T follicular helper cell (primary cell): ENCODE measurements around the gene SLC44A3.
A peak's percentile ranks its signal among the peaks of the same experiment; 100 is the strongest.

Experiments used
- DNase-seq: peaks from one replicate; pipeline ENCODE4 v3.0.0-alpha.2; 2020; ENCODE audit warnings: low read depth

Gene SLC44A3

DNA sequence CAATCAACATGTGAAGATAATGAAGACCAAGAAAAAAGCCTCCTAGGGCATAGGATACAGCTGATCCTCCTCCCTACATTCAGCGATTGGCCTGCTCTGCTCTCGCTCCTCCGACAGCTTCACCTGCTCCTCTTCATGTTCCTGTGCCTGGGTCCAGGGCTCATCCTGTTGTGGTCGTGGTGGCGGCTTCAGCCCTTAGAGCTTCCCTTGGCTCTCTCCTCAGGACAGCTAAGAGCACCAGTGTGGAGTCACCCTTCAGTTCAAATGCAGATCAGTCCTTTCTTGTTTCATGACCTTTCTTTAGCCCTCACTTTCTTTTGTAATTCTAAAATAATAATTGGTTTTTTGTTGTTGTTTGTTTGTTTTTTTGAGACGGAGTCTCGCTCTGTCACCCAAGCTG is 88.0 kb downstream of the SLC44A3 start:
- DNase-seq: no peak

DNA sequence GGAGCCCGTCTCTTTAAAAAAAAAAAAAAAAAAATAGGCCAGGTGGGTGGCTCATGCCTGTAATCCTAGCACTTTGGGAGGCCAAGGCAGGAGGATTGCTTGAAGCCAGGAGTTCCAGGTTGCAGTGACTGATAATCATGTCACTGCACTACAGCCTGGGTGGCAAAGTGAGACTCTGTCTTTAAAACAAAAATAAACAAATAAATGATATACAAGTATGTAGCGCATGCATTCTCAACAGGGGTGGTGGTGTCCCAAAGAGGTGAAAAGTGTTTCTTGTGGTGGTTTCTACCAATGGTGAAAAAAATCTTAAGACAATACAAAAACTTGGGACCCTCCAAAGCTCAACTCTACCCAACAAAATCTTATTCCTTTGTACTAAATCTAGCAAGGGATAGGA is 88.8 kb downstream of the SLC44A3 start:
- DNase-seq: no peak

DNA sequence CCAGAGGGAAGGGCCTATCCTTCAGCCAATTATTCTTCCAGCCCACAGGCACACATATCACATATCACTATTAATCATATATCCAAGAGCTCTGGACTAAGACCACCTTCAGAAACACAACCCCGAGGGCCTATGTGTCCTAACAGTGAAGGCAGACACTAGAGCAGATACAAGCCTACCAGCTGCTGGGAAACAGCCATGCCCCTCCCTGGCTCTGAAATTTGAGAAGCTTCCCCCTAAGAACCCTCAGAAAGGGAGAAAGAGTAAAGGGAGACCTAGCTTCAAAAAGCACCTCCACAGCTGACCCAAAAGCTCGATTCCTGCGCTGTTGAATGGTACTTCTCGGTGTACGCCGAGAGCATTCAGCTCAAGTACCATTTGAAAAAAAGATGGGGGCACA is 89.3 kb downstream of the SLC44A3 start:
- no peak for DNase-seq

DNA sequence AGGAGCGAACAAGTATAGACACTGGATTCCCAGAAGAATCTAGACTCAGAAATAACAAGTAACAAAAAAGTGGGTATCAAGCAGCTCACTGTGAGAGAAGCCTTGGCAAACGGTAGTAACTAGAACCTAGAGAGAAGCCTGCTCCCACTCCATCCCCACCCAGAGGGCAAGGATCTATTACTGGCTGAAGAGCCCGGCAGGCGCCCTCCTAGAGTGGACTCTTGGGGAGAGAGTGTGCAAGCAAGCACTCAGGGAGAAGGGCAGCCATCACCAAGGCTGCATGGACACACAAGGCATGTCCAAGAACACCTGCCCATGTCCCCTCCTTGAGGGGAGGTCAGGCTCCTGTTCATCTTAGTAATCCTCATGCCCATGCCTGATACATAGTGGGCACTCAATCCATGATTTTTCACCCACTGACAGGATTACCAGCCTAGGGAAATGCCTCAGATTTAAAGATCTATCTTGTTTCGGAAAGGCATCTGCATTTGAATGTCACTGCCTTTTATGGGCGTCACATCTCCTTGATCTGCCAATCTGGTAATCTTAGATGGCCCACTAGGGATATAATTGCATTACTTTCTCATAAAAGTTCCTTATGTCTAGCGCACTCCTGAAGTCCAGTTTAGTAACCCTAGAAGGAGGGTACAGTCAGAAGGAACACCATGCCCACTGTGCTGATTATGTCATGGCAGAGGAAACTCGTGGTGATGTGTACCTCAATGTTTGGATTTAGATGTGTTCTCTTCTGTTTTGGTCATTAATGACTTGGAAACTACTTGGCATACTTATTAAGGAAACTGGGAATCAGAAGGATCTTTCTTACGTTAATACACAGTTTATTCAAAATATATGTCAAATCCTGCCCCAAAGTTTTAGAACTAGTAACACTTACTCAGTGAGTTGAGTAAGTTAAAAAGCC is 92.4 kb downstream of the SLC44A3 start:
- no peak for DNase-seq

DNA sequence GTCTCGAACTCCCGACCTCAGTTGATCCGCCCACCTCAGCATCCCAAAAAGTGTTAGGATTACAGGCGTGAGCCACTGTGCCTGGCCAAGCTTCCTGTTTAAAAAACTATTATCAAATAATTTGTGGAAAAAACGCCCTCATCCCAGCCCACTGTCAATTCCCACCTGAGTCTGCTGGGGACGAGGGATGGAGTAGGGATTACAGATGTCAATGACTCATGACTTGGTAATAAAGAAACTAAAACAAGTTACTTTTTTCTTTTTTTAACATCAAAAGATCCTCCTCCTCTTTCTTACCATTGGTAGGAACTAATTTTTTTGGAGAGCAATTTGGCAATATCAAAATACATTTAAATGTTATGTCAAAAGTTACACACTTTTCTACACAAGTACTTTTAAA is 97.1 kb downstream of the SLC44A3 start:
- DNase-seq: no peak

DNA sequence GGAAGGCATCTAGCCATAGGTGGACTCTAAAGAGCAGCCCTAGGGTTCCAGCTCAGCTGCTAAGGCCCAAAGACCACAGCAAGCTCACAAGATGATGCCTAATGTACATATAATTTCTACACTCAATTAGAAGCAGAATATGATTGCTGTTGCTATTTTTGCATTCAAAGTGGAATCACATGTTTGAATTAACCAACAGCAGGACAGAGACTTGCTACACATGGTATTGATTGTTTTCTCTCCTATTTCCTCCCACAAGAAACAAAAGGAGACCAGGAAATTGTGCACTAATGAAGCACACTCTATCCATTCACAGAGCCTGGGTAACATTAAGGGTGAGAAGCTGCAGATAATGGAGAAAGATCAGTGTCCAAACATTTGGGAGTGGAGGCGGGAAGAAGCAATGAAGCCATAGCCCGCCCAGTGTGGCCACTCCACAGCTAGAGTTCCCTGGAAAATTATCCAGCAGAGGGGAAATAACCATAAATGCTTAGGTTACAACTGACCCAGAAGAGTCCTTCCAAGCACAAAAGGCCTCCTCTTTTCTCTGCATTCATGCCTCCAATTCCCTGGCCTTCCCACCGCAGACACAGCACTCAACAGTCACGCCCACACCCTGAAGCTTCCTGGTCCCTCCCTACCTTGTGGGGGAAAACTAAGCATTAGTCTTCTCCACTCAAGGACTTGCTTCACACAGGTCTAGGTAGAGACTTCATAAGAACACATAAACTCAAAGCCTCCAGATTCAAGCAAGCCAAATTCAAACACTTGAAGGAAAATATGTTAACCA is 99.3 kb downstream of the SLC44A3 start:
- DNase-seq: no peak

DNA sequence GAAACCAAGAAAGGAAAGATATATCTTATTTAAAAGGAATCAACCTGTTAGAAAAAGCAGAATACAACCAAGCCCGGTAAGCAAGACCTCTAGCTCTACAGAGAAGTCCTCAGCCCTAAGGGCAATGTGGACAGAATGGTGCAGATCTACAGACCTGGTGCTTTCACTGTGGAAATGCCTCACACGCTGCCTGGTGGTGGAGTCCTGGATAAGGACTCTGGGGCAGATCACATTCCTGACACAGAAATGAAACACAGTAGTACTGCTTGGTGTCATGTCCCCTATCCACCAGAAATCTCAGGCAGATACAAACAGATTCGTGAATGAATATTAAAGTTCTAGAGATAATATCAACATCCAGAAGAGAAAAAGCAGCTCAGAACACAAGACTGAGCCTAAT is 99.9 kb downstream of the SLC44A3 start:
- DNase-seq: no peak

DNA sequence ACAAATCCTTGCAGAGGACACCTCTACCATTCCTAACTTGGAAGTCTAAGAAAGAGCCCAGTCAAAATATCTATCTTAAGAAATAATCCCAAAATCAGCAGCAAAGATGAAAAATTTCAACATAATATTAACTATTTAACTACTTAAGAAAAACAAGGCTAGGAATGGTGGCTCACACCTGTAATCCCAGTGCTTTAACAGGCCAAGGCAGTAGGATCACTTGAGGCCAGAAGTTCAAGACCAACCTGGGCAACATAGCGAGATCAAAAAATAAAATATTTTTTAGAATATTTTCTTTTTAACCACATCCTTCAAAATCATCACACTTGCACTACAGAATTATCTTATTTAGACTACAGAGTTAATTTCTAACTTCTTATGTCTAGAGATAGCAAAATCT is 101.8 kb downstream of the SLC44A3 start:
- DNase-seq: no peak

DNA sequence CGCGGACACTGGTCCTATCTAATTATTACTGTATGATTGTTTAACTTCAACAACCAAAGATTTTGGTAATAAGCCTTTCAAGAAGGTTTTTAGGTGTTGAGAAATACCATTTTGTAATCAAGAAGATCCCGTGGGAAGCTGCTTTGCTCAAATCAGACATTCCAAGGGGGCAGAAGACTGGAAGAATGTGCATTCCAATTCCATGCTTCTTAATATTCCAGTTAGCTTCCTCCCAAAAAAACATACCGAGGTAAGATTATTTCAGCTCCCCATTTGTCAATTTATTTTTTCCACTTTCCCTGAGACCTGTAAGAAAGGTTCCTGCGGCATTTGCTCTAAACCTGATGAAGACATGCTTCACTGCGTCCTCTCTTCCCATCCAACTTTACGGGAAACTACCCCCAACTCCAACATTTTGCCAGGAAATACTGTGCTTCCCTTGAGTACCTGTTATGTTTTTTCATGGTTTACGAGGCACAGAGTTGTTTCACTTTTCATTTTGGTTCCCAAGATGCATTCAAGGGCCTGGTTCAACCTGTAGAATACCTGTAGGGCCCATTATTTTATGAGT is 102.7 kb downstream of the SLC44A3 start:
- no peak for DNase-seq

DNA sequence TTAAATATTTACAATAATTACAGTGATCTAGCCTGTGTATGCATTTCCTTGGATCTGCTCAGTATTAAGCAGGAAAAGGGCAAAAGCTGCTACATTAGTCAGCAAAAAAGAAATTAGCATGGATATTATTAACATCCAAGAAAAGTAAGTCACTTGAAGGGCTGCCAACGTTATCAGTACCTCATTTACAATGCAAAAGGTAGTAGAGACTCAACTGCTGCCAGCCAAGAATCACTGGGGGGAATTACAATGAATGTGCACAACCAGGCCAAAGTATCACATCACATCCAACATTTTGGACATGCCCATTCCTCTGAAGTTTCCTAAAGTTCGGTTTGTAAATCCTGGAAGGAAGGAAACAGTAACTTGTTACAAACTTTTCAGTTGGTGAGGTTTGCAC is 104.8 kb downstream of the SLC44A3 start:
- no peak for DNase-seq

DNA sequence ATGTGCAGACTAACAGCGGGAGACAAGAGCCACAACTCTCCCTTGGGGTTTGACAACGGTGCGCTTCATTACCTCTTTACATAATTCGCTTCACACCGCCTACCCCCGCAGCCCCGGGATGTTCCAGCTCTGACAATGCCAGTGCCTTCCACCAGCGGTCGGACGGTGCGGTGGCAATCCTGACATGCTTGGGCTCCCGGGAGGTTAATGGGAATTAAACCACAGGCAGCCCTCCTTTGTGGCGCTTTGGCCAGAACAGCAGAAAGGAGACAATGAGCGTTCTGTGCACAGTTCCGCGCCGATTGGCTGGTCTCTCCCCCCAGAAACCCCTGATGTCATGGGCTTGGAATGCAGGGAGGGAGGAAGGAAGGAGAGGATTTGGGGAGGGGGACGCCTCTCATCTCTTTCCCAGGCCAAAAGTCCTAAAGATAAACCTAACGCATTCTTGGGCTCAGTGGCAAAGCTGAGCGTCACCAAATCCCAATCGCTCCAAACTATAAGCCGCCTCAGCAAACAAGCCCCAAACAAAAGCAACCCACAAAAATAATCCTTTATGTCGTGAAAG is 105.5 kb downstream of the SLC44A3 start:
- no peak for DNase-seq

DNA sequence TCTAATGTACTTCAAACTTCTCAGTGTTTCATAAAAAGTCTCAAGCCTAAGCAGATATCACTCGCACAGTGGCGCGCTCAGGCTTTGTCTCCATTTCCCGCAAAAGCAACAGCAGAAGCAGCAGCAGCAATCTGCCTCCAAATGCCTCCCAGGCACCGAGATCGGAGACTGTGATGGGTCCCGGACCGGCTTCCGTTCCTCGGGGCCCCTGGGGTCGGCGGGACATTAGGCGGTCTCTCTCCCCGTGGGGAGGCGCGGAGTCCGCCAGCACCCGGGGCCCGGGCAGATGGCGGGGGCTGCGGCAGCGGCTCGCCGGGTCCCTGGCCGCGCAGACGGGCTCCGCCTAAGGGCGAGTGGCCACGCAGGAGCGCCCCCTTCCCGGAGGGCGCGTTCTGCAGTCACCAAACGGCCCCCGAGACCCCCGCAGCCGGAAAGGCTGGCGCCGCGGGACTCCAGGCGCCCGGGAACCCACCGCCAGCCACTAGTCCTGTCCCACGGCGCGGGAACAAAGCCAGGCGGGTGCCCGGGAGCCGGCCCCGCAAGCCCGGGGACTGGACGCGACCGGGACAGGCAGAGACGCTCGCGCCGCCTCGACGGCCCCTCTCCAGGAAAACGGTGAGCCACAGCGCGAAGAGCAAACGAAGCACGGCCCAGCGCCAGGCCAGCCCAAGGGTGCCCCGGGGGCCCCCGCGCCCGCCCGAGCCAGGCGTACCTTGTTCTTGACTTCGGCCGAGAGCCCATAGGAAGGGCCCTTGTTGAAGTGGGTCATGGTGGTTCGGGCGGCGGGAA is 106.2 kb downstream of the SLC44A3 start:
- no peak for DNase-seq

DNA sequence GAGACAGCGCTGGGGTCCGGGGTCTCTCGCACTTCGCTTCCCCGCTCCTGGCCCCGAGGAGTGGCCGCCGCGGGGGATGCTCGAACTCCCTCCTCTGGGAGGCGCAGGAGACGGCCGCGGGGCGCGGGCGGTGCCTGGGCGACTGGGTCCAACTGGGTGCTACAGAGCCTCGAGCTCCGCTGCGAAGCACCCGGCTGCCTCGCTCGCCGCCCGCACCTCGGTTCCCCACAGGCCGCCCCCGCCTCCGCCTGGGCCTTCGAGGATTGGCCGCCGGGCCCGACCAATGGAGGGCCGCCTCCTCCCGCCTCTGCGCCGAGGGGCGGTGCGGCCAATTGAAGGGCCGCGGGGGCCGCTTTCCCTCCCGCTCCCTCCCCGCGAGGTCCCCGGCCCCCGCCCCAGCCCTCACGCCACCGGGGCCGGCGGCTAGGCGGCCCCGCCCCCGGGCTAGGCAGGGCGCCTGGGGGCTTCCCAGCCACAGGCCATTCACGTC is 106.8 kb downstream of the SLC44A3 start, which contains the start of gene CNN3:
Gene CNN3 (minus strand): TSS at position 196 of the 490 bp plus-strand sequence. CDS start 216 bp downstream, outside the sequence.
- DNase-seq: peak; percentile 22

DNA sequence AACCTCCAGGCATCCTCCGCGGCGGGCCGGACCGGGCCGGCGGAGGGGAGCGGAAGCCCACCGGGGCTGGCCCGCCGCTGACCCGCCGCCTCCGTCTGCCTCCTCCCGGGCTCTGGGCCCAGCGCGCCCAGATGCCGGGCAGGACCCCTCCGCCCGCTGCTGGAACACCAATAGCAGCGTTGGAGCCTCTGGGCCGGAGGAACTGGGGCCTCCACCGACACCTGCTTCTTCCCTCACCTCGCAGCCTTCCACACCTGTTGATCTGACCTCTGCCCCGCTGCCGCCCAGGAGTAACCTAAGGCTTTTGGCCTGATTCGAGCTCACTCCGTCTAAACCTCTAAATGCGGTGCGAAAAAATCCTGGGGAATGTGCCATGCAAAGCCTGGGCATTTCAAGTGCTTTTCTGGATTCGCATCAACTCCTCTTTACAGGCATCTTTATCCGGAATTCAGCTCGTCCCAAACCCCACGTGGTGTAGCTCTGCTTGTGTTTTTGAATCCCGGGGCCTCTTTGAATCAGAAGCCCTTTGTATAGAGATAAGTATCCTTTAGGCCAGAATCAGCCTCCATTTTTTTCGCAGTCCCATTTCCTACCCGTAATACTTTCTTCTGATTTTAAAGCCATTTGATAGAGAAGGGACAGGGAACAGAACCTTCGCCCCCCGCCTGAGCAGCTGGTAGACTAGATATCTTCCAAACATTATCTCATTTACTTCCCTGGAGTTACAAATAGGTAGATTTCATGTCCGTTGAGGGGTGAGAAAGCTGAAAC is 107.4 kb downstream of the SLC44A3 start:
- no peak for DNase-seq

DNA sequence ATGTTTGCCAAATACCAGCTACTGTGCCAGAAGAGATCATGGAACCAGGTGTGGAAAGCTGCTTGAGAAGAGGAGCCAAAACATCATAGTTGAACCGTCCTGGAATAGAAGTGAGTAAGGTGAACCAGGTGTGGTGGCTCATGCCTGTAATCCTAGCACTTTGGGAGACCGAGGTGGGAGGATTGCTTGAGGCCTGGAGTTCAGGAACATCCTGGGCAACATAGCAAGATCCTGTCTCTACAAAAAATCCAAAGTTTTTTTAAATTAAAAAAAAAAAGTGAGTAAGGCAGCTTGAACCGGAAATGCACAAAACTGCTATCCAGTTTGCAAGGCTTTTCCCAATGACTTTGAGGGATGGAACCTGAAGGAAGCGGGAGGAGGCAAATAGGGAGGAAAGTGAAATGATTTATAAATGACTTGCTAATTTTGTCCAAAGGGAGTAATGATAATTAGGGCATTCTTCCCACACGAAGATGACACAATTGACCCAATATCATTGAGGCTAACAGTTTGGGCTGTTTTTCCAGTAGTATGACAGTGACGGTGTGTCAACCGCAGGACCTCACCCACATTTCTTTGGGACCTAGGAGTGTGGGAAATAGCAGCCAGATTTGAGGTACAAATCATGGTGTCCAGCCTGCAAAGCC is 108.3 kb downstream of the SLC44A3 start:
- DNase-seq: no peak

DNA sequence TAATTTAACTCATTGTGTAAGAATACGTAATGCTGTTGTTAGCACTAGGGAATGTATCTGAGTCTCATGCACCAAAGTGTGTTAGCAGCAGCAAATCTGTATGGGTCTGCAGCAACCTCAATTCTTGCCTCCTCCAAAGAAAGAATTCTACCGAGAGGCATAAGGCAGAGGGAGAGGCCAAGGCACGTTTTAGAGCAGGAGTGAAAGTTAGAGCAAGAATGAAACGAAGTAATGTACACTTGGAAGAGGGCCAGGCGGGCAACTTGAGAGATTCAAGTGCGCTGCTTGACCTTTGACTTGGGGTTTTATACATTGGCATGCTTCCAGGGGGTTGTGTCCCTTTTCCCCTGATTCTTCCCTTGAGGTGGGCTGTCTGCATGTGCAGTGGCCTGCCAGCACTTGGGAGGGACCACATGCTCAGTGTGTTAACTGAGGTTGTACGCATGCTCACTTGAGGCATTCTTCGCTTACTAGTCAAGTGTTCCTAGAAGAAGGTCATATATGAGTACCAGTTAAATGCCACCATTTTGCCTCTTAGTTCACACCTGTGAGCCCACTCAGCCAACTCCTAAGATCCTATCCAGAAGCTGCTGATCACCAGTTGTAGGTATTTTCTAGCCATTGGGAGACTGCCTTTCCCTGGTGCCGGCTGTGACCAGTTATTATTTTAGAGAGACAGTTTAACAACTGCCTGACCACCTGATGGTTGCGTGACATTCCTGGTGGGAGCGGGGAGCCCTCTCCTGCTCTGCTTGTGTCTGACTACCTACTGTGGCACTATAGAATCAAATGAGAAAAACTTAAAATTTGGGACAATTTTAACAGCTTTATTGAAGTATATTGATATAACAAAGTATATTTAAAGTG is 109.4 kb downstream of the SLC44A3 start:
- no peak for DNase-seq

DNA sequence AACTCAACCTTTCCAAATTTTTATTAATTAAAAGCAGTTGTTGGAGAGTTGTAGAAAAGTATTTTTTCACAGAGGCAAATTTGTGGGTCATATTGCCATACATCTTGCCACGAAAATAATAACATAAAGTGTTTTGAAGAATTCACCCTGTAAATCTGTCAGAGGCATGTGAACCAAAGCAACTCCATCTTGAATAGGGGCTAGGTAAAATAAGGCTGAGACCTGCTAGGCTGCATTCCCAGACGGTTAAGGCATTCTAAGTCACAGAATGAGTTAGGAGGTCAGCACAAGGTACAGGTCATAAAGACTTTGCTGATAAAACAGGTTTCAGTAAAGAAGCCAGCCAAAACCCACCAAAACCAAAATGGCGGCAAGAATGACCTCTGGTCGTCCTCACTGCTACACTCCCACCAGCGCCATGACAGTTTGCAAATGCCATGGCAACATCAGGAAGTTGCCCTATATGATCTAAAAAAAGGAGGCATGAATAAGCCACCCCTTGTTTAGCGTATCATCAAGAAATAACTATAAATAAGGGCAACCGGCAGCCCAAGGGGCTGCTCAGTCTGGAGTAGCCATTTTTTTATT is 111.2 kb downstream of the SLC44A3 start:
- DNase-seq: no peak

DNA sequence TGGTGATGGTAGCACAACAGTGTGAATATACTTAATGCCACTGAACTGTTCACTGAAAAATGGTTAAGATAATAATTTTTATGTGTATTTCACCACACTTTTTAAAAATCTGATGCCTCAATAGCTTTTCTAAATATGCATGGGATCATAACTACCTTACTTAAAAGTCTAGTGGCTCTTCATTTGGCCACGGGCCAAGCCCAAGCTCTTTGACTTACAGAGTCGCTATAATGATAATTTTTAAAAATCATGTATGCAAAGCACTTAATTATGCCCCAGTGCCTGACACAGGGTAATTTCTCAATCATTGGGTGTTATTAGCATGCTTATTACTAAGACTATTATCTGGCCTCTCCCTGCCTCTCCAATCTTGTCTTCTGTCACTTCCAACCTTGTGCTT is 114.4 kb downstream of the SLC44A3 start:
- DNase-seq: no peak

DNA sequence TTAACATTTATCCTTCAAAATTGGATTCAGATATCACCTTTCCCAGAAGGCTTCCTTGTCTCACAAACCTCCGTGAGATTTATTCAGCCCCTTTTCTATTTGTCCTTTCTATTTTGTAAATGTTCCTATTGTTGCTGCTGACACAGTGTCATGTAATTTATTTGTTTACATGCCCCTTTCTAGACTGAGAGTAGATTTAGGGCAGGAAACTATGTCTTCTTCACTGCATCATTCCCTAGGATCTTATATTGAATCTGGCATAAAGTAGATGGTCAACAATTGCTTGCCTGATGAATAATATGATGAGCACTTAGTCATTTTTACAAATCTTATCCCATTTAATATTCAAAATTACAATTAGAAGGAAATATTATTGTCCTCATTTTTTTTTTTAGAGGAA is 114.9 kb downstream of the SLC44A3 start:
- DNase-seq: no peak
